Subcutaneous adipose tissue (tissue), 4 donors: Measurements from ENCODE around the gene EPHB6. TPM values are rescaled to one million over a fixed set of nuclear protein-coding genes. Genes with fewer than 3 reads are reported as not detected.

Experiments
- total RNA-seq, 4 donors: library from RNA; depleted of rRNA; stranded (reverse); fragments of >200 nt; gene quantifications; one replicate each; pipeline ENCODE4 v1.1.0, GENCODE V29; 2016
- TF ChIP-seq, protein P1 (sequence below): fragments of 450-650 bp; IDR thresholded peaks from one replicate; pipeline ENCODE4 v1.5.1; 2016; ENCODE audit warnings: low read depth, mild to moderate bottlenecking, control low read depth, antibody characterized with exemption, moderate library complexity

The EPHB6 gene
- total RNA-seq, 4 donors from 2014 or later = 5.1 to 20.3 (median 15.5) TPM

DNA sequence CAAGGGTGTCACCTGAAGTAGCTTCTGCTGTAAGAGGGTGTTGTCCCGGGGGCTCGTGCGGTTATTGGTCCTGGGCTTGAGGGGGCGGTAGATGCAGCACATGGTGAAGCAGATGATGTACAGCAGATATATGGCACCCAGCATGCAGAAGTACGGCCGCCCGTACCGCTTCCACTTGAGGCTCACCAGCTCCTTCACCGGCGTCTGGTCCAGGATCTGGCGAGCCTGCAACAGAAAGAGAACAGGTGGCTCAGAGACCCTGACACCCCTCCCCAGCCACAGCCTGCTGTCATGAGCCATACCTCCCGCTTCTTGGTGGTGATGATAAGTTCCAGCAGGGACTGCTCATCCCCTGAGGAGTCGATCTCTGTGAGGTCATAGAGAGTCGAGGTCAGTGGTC is 20.6 kb downstream of the EPHB6 start:
- TF ChIP-seq, protein P1, sequence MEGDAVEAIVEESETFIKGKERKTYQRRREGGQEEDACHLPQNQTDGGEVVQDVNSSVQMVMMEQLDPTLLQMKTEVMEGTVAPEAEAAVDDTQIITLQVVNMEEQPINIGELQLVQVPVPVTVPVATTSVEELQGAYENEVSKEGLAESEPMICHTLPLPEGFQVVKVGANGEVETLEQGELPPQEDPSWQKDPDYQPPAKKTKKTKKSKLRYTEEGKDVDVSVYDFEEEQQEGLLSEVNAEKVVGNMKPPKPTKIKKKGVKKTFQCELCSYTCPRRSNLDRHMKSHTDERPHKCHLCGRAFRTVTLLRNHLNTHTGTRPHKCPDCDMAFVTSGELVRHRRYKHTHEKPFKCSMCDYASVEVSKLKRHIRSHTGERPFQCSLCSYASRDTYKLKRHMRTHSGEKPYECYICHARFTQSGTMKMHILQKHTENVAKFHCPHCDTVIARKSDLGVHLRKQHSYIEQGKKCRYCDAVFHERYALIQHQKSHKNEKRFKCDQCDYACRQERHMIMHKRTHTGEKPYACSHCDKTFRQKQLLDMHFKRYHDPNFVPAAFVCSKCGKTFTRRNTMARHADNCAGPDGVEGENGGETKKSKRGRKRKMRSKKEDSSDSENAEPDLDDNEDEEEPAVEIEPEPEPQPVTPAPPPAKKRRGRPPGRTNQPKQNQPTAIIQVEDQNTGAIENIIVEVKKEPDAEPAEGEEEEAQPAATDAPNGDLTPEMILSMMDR = no peak

DNA sequence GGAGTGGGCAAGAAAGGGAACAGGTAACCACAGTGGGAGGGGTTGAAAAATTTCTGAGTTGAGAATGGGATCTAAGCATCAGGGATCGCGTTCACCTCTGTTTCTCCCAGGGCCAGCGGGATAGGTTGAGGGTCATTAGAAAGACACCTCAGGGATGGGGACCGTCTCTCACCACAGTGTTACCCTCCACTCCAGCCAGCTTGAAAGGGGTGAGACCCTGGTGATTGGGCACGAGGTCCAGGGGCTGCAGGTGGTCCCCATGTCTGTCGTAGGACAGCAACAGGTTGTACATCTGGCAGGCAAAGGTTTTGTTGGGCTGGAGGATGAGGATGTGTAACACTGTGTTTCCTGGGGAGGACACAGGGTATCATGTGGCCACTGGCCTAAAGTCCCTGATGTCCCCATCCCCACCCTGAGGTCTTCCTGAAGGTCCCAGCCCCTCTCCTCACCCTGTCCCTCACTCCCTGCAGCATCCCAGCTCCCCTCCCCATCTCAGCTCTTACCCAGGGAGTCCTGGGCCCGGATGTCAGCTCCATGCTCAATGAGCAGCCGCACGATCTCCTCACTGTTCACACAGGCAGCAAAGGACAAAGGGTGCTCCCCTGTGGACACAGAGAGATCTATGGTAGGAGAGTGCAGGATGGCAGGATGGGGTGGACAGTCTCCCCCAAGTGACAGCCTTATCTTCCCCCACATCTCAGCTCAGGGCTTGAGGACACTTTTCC is 21.5 kb downstream of the EPHB6 start:
- TF ChIP-seq, protein P1 = no peak

GRCh38 chr7:142876991-142877910 is 22.4 kb downstream of the EPHB6 start:
- TF ChIP-seq, protein P1 = no peak

GRCh38 chr7:142878315-142878714 is 23.4 kb downstream of the EPHB6 start:
- TF ChIP-seq, protein P1 = no peak

DNA sequence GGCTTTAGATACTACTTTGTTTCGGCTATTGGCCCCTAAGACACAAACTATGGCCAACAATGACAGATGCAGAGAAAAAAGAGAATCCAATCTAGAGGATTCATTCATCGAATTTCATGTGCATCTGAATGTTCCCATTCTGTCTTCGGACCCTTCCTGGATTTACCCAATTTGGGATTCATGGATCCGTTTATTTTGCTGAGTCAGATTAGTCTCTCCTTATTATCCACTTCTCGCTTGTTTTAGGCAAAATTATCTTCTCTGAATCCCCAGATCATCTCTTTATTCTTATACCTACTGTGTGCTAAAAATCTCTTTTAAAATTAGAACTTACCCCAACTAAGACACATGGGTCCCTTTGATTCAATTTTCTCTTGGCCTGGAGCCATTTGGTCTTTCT is 24.2 kb downstream of the EPHB6 start:
- TF ChIP-seq, protein P1 = no peak

- TF ChIP-seq, protein P1 = no peak
These were observed 26.1 kb downstream of the EPHB6 start for GRCh38 chr7:142880876-142881505.
